ENCODE results near the gene TMEM222. TPM values are rescaled to one million over a fixed set of nuclear protein-coding genes. Genes with fewer than 3 reads are reported as not detected.
A peak's percentile ranks its signal among the peaks of the same experiment; 100 is the strongest.

TMEM222 gene
- total RNA-seq, 1 donor from 2014 or later: 38.6 TPM

- peaks cover 20% of the 10 kb centered on the region for H3K27me3 Mint-ChIP-seq
- peaks cover 8% of the 10 kb centered on the region for H3K36me3 Mint-ChIP-seq
- TF ChIP-seq CTCF (conservative IDR thresholded peaks at IDR 0.05): no peak
- no peak for DNase-seq (ENCODE audit: extremely low spot score, unreplicated experiment)
- H3K27ac Mint-ChIP-seq: no peak overlapping the region
- H3K4me1 Mint-ChIP-seq (ENCODE audit: unreplicated experiment): peaks cover 10% of the 10 kb centered on the region
- H3K4me3 Mint-ChIP-seq: no peak overlapping the region
- no peaks in the 10 kb centered on the region for H3K9me3 Mint-ChIP-seq
Measured at GRCh38 chr1:27358928-27359313, 37.0 kb downstream of the TMEM222 start.

GRCh38 chr1:27359822-27360158 lies 37.8 kb downstream of the TMEM222 start:
- Mint-ChIP-seq H3K36me3 (peaks cover 8% of the 10 kb centered on the region), H3K4me3 (peak overlapping the region; percentile 68), H3K9me3 (no peaks in the 10 kb centered on the region), H3K4me1 (ENCODE audit: unreplicated experiment) (peaks cover 14% of the 10 kb centered on the region), H3K27me3 (peaks cover 20% of the 10 kb centered on the region), H3K27ac (peak overlapping the region; percentile 89)
- no peak for DNase-seq (ENCODE audit: extremely low spot score, unreplicated experiment)
- no peak for TF ChIP-seq CTCF (conservative IDR thresholded peaks at IDR 0.05)

GRCh38 chr1:27360159-27361043 lies 38.4 kb downstream of the TMEM222 start:
- H3K36me3 Mint-ChIP-seq: peaks cover 8% of the 10 kb centered on the region
- DNase-seq (ENCODE audit: extremely low spot score, unreplicated experiment): no peak
- peak overlapping the region; percentile 89 for H3K27ac Mint-ChIP-seq
- H3K9me3 Mint-ChIP-seq: no peaks in the 10 kb centered on the region
- peaks cover 20% of the 10 kb centered on the region for H3K4me1 Mint-ChIP-seq (ENCODE audit: unreplicated experiment)
- peak overlapping the region; percentile 68 for H3K4me3 Mint-ChIP-seq
- H3K27me3 Mint-ChIP-seq: peaks cover 20% of the 10 kb centered on the region
- TF ChIP-seq CTCF (conservative IDR thresholded peaks at IDR 0.05): no peak

GRCh38 chr1:27361044-27361402 lies 39.1 kb downstream of the TMEM222 start:
- peaks cover 8% of the 10 kb centered on the region for H3K36me3 Mint-ChIP-seq

GRCh38 chr1:27361553-27361952 lies 39.6 kb downstream of the TMEM222 start:
- no peaks in the 10 kb centered on the region for H3K9me3 Mint-ChIP-seq
- H3K36me3 Mint-ChIP-seq: peaks cover 8% of the 10 kb centered on the region
- DNase-seq (ENCODE audit: extremely low spot score, unreplicated experiment): no peak
- H3K27ac Mint-ChIP-seq: no peak overlapping the region
- H3K27me3 Mint-ChIP-seq: peaks cover 20% of the 10 kb centered on the region
- no peak for TF ChIP-seq CTCF (conservative IDR thresholded peaks at IDR 0.05)
- no peak overlapping the region for H3K4me3 Mint-ChIP-seq
- peaks cover 25% of the 10 kb centered on the region for H3K4me1 Mint-ChIP-seq (ENCODE audit: unreplicated experiment)

More at GRCh38 chr1:27361044-27361402, 39.1 kb downstream of the TMEM222 start:
- DNase-seq (ENCODE audit: extremely low spot score, unreplicated experiment): no peak
- Mint-ChIP-seq H3K4me1 (ENCODE audit: unreplicated experiment) (peaks cover 25% of the 10 kb centered on the region), H3K27me3 (peaks cover 20% of the 10 kb centered on the region), H3K9me3 (no peaks in the 10 kb centered on the region), H3K4me3 (peak overlapping the region; percentile 68), H3K27ac (no peak overlapping the region)
- TF ChIP-seq CTCF (conservative IDR thresholded peaks at IDR 0.05): no peak

Data from type B pancreatic cell (in vitro differentiated cells).